Natural killer cell (primary cell): ENCODE results near the gene PRRT1. TPM values are rescaled to one million over a fixed set of nuclear protein-coding genes. Genes with fewer than 3 reads are reported as not detected.

ENCODE experiments used
- ATAC-seq, 3 donors: fragments of 150-1000 bp in 2 of 3; fragments of 200-7000 bp in 1 of 3; cut with Tn5 transposase; 1 replicate in 1 of 3; 2 replicates in 2 of 3; pipeline ENCODE4 v1.10.0; 2021; ENCODE audit warnings: mild to moderate bottlenecking in 2 of 3, moderate library complexity in 2 of 3
- DNase-seq, 2 donors: peaks; one replicate each; pipeline versions ENCODE4 v3.0.0 to v3.0.0-alpha.2; 2013 to 2021; ENCODE audit warnings: mixed read lengths in 1 of 2
- H3K27ac ChIP-seq: one replicate; pipeline ENCODE4 v1.5.1; 2013; ENCODE audit warnings: mild to moderate bottlenecking, low read length
- H3K27me3 ChIP-seq: one replicate; pipeline ENCODE4 v1.6.1; 2013; ENCODE audit warnings: low read length; ENCODE audit not compliant: control insufficient read depth, insufficient read depth
- H3K36me3 ChIP-seq: one replicate; pipeline ENCODE4 v1.6.1; 2013; ENCODE audit warnings: low read length; ENCODE audit not compliant: control insufficient read depth, insufficient read depth
- H3K4me1 ChIP-seq: one replicate; pipeline ENCODE4 v1.6.1; 2013; ENCODE audit warnings: low read length; ENCODE audit not compliant: control insufficient read depth, insufficient read depth
- H3K4me3 ChIP-seq: one replicate; pipeline ENCODE4 v1.5.1; 2013; ENCODE audit warnings: low read length
- H3K9me3 ChIP-seq: one replicate; pipeline ENCODE4 v1.6.1; 2013; ENCODE audit warnings: low read length; ENCODE audit not compliant: control insufficient read depth, insufficient read depth
- H3K27ac Mint-ChIP-seq, 2 donors: one replicate each; pipeline ENCODE4 v1.8.0; 2022; ENCODE audit warnings: mild to moderate bottlenecking in 2 of 2, mixed read lengths in 2 of 2, moderate library complexity in 1 of 2
- H3K27me3 Mint-ChIP-seq, 2 donors: one replicate each; pipeline ENCODE4 v1.8.0; 2022; ENCODE audit warnings: low read depth in 2 of 2, mixed read lengths in 2 of 2
- H3K36me3 Mint-ChIP-seq: one replicate; pipeline ENCODE4 v1.8.0; 2022; ENCODE audit warnings: mixed read lengths
- H3K4me1 Mint-ChIP-seq, 2 donors: one replicate each; pipeline ENCODE4 v1.8.0; 2022; ENCODE audit warnings: mixed read lengths in 2 of 2
- H3K4me3 Mint-ChIP-seq: one replicate; pipeline ENCODE4 v1.8.0; 2022; ENCODE audit warnings: mild to moderate bottlenecking, moderate library complexity, mixed read lengths
- H3K9me3 Mint-ChIP-seq, 2 donors: one replicate each; pipeline ENCODE4 v1.8.0; 2022; ENCODE audit warnings: mixed read lengths in 2 of 2
- WGBS: methylation state at CpG from one replicate; pipeline ENCODE4 v1.1.7; 2013; ENCODE audit warnings: missing lambda C conversion rate; ENCODE audit not compliant: insufficient coverage; 5-methylcytosine and 5-hydroxymethylcytosine counted together
- intact Hi-C: fragments of 100-400 bp; cut with micrococcal nuclease; formaldehyde crosslinking; loops from one replicate; pipeline ENCODE4 v1.14.2; 2022
- total RNA-seq, 4 donors: library from RNA; stranded (reverse); fragments of 120-200 nt in 1 of 4; gene quantifications; one replicate each; pipeline versions ENCODE4 v1.2.3 to v1.2.4, GENCODE V29; 2013 to 2022
- TF ChIP-seq, protein P1 (sequence below): fragments of 200-600 bp; IDR thresholded peaks from one replicate; pipeline ENCODE4 v1.8.0; 2022; ENCODE audit warnings: antibody characterized with exemption

The PRRT1 gene
- total RNA-seq, 3 donors from 2014 or later (not counting 1 experiment from before 2014, with no cell fraction given) = 0.38 to 0.63 (median 0.54) TPM

DNA sequence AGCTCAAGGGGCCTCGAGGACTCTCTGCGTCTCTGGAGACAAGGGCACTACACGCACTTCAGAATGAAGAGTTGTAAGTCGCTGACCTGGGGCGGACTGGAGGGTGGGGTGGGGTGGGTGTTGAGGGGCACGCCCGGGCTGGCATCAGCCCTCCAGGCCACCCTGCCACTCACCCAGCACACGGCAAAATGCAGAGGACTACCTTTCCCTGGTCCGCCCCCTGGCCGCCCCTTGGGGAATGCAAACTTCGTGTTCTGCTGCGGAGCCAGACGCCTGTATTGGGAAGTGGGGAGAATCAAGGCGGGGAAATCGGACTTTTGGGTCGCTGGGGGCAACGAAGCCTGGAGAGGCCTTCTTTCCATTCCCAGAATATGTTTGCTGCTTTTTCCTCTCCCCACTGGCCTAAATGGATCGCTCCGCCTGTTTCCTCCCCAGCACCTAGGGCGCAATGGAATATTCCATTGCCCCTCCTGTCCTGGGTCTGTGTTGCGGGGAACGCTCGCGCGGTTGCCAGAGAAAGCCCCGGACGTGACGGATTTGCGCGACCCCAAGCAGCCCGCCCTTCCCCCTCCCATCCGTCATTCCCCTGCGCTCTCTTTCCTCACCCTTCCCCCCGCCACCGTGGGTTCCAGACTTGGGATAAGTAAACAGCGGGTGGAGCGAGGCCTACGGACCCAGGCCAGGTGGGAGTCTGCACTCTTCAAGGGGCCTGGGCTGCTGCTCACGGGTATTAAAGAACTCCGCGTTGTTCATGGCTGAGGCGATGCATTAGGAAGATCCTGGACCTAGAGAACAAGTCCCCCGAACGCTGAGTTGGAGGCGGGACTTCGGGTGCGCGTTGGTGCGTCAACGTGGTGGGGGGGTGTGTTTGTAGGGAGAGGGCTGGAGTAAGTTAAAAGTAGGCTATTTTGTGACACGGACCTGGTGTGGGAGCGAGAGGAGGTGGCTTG, 2.1 kb upstream of the PRRT1 start, which contains the start of gene PPT2:
TSS of gene PPT2 (plus strand) at position 578 of the 950 bp plus-strand sequence. CDS start 454 bp downstream, outside the sequence.
- TF ChIP-seq, protein P1, sequence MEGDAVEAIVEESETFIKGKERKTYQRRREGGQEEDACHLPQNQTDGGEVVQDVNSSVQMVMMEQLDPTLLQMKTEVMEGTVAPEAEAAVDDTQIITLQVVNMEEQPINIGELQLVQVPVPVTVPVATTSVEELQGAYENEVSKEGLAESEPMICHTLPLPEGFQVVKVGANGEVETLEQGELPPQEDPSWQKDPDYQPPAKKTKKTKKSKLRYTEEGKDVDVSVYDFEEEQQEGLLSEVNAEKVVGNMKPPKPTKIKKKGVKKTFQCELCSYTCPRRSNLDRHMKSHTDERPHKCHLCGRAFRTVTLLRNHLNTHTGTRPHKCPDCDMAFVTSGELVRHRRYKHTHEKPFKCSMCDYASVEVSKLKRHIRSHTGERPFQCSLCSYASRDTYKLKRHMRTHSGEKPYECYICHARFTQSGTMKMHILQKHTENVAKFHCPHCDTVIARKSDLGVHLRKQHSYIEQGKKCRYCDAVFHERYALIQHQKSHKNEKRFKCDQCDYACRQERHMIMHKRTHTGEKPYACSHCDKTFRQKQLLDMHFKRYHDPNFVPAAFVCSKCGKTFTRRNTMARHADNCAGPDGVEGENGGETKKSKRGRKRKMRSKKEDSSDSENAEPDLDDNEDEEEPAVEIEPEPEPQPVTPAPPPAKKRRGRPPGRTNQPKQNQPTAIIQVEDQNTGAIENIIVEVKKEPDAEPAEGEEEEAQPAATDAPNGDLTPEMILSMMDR = no peak
- H3K27ac Mint-ChIP-seq = peak within 1 kb of the TSS; percentile 90 to 98
- peaks cover 37% of the 10 kb centered on the region for H3K4me1 ChIP-seq
- DNase-seq (peak; percentile 74 to 90), ATAC-seq (peak; percentile 74 to 84 (median 78))
- H3K4me3 ChIP-seq = peak within 1 kb of the TSS; percentile 68
- peak within 1 kb of the TSS; percentile 68 for H3K27ac ChIP-seq
- H3K9me3 Mint-ChIP-seq = no peaks in the 10 kb centered on the region
- no peaks in the 10 kb centered on the region for H3K9me3 ChIP-seq
- peaks cover 10 to 19% of the 10 kb centered on the region in 2 donors for H3K27me3 Mint-ChIP-seq
- peaks cover 6% of the 10 kb centered on the region for H3K36me3 Mint-ChIP-seq
- peaks cover 12% of the 10 kb centered on the region for H3K27me3 ChIP-seq
- peak within 1 kb of the TSS; percentile 96 for H3K4me3 Mint-ChIP-seq
- intact Hi-C loops = loop anchor here (1.0 to 2.0 kb wide), 5 partner anchors 24 to 67 kb away; partner anchors contain the start of genes FKBPL and RNF5
- H3K4me1 Mint-ChIP-seq = peaks cover 38 to 49% of the 10 kb centered on the region in 2 donors
- peaks cover 9% of the 10 kb centered on the region for H3K36me3 ChIP-seq
- WGBS = 6% methylated on average over 52 of the region's 52 CpGs

DNA sequence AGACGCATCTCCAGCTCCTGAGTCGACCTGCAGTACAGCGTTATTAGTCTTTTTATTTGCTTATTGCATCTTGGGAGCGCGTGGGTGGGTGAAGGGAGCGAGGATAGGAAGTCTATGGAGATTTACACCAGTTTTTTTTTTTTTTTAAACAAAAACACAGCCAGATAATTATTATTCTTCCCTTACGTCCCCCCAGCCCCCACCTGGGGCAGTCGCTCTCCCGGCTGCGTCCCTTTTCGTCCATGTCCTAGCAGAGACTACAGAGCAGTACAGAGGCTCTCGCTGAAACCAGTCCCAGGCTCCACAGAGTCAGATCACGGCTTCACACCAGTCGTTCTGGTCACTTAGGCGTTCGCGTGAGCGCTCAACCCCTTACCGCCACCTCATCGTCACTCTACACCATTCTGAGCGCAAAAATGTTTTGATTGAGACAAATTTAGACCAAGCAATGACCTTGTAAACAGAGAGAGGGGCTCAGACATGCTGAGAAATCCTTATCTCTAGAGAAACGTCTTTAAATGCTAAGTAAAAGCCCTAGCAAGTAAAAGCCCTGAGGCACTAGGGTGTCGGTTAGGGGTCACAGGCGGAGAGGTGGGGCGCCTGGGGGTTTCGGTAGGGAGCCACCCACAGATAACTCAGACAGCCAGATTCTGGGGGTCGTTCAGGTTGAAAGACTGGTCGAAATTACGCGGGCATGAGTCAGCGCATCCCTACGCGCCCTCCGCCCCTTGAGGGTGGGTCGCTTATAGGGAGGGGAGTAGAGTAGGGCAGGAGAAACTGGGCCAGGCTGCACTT, 1.2 kb upstream of the PRRT1 start:
- Mint-ChIP-seq H3K27ac (peak overlapping the region; percentile 90 to 98), H3K36me3 (no peaks in the 10 kb centered on the region), H3K4me1 (peaks cover 46 to 58% of the 10 kb centered on the region in 2 donors), H3K27me3 (peaks cover 19 to 27% of the 10 kb centered on the region in 2 donors), H3K4me3 (peak overlapping the region; percentile 78), H3K9me3 (no peaks in the 10 kb centered on the region)
- DNase-seq (no peak), ATAC-seq (no peak)
- Histone ChIP-seq H3K9me3 (no peaks in the 10 kb centered on the region), H3K27me3 (peaks cover 19% of the 10 kb centered on the region), H3K4me1 (peaks cover 45% of the 10 kb centered on the region), H3K27ac (peak overlapping the region; percentile 53), H3K36me3 (peaks cover 2% of the 10 kb centered on the region), H3K4me3 (no peak overlapping the region)
- WGBS = 61% methylated on average over 31 of the region's 35 CpGs
- intact Hi-C loops = no loop called here
- TF ChIP-seq, protein P1 = no peak

DNA sequence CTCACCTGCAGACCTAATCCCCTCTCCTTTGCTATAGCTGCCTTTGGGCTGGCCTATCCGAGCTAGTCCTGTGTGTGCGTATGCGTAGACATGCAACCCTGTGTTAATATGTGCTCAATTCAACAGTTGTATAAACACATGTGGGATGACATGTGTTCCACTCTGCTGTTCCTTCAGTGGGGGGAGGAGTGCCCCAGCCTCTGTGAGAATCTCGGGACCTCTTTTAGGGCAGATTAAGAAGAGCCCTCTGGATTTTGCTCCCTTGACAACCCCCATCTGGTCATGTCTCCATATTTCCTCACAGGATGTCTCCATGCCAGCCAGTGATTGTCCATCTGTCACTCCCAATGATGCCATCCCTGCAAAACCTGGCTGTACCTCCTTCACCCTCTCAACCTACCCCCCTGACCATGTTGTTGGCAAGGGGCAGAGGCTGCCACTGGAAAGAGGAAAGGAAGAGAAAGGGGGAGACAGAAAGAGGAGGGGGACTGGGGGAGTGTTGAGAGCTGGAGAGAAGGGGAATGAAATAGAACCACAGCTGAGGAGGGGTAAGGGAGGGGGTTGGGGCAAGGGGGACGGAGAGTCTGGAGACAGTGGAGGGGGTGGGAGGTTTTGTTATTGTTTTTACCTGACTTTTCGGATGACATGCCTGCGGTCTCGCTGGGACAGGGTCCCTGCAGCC, 417 bp downstream of the PRRT1 start:
- DNase-seq (peak in 1 of 2 donors; percentile 39), ATAC-seq (no peak)
- H3K4me3 ChIP-seq = no peak overlapping the region
- H3K36me3 ChIP-seq = no peaks in the 10 kb centered on the region
- H3K27me3 ChIP-seq = peaks cover 21% of the 10 kb centered on the region
- Mint-ChIP-seq H3K9me3 (no peaks in the 10 kb centered on the region), H3K36me3 (no peaks in the 10 kb centered on the region), H3K4me3 (peak overlapping the region; percentile 52), H3K27me3 (peaks cover 20 to 34% of the 10 kb centered on the region in 2 donors), H3K27ac (peak overlapping the region; percentile 23 to 98), H3K4me1 (peaks cover 54 to 73% of the 10 kb centered on the region in 2 donors)
- intact Hi-C loops = no loop called here
- H3K4me1 ChIP-seq = peaks cover 56% of the 10 kb centered on the region
- peaks cover 3% of the 10 kb centered on the region for H3K9me3 ChIP-seq
- H3K27ac ChIP-seq = no peak overlapping the region
- TF ChIP-seq, protein P1 = no peak
- WGBS = 51% methylated on average over 8 of the region's 8 CpGs
